ENCODE measurements around the gene ABHD8.
"Not testable (repeated sequence)": the region's sequence is repeated elsewhere in the genome, so short reads cannot be mapped to it uniquely, and the experiment has no call there.

The ABHD8 gene

DNA sequence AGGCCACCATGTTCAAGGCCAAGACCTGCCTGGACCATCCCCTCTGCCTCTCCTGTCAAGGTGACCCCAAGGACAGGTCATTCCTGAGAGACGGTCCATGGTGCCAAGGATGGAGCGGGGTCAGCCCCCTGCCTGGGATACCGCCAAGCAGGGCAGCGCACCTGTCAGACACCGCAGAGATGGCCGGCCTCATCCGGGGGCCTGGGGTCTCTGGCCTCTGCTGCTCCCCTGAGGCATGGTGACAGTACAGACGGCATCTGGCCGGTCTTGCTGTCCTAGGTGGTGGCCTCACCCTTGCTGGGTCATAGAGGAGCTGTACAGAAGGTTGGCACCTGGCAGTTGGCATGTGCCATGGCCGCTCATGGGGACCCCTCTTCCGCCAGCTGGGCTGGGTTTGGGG lies 17.2 kb upstream of the ABHD8 start:
- no peak for DNase-seq

DNA sequence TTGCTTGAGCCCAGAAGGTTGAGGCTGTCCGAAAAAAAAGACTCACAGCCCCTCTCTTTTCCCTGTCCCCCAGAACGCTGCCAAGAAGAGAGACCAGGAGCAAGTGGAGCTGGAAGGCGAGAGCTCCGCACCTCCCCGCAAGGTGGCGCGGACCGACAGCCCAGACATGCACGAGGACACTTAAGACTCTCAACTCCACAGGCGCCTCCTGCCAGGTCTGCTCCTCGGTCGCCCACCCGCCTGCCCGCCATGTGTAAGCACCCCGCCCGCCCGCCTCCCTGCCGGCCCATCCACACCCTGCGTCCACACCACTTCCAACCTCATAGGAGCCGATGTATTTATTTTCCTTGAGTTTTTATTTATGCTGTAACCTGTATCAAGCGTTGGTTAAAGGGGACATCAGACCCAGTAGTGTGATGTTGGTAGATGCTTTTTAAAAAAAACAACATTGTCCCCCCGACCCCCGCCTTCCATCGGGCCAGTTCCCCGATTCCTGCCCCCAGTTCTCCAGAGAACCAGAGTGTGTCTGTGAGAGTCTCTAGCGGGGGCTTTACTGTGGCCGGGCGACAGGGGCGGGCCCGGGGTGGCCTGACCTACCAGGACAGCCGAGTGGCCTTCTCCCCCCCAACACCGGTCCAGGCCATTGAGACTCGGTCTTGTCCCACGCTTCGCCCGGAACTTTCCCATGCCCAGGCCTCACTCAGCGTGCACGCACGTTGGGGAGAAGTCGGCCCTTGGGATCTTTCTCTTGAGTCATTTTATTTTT lies 16.4 kb upstream of the ABHD8 start:
- DNase-seq = no peak

DNA sequence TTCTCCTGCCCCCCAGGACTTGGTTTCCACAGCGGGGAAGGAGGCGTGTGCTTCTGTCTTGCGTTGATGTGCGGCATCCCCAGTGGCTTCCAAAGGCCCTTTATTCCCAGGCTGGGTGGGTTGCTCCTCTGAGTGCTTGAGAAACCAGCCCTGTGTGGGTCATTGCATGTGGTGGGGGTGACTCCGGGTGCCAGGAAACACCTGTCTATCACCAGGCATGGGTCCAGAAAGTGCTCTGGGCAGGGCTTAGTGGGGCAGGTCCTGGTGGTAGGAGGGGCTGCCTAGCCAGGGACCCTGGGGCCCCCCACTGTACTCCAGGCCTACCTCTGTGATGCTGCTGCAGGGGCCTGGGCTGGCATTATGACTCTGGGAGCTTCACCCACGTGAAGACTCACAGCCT lies 15.7 kb upstream of the ABHD8 start:
- DNase-seq = no peak

DNA sequence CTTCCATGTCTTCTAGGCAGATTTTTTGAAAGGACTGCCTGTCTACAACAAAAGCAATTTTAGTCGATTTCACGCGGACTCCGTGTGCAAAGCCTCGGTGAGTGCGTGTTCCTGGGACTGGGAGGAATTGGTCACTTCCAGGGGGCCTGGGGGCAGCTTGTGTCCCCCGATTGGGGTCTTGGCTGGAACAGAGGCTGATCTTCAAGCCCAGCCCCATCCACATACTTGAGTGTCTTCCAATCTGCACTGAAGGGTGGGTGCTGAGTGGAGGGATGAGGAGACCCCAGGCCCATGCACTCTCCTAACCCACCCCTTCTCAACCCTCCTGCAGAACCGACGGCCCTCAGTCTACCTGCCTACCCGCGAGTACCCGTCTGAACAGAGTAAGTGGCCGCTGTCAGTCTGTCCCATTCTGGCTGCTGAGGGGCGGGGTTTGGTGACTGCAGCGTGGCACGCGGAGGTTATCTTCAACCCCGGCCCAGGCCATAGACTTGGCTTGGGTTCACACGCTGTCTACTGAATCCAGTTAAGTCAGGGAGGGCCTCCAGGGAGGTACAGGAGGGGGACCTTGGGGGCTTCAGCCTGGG lies 10.9 kb upstream of the ABHD8 start:
- DNase-seq = no peak

DNA sequence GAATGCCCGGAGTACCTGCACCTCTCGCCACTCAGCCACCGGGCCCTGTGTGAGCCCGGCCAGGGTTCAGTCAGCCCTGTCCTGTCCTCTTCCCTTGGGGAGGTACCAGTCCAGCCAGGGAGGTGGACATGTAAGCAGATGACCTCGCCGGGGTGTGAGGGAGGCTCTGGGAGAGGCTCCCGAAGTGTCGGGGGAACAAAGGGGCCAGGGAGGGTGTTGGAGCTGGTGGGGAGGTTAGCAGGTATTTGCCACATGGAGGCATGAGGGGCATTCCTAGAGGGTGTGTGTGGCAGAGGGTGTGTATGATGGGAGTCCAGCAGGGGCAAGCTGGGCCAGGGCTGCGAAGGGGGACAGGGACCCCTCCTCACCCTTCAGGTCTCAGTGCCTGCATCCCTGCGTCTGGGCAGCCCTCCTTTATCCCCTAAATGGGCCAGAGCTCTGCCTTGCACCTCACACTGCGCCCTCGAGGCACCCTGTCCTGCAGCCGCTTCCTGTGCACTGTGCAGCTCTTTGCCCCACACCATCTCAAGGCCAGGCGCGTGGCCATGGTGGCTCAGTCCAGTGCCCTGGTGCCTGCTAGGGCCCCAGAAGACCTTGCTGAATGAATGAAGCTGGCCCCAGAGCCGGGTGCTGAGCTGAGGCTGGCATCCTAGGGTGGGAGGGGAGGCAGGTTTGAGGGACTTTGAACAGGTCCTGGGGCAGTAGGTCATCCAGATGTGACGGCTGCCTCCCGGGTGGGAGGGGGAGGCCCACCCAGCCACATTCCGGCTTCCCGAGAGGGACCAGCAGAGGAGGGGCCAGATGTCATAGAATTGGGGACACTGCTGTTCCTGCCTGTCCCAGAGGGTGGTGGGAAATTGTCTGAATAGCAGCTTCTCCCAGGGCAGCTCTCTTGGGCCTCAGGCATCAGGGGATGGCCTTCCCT lies 9.2 kb upstream of the ABHD8 start:
- DNase-seq = no peak

DNA sequence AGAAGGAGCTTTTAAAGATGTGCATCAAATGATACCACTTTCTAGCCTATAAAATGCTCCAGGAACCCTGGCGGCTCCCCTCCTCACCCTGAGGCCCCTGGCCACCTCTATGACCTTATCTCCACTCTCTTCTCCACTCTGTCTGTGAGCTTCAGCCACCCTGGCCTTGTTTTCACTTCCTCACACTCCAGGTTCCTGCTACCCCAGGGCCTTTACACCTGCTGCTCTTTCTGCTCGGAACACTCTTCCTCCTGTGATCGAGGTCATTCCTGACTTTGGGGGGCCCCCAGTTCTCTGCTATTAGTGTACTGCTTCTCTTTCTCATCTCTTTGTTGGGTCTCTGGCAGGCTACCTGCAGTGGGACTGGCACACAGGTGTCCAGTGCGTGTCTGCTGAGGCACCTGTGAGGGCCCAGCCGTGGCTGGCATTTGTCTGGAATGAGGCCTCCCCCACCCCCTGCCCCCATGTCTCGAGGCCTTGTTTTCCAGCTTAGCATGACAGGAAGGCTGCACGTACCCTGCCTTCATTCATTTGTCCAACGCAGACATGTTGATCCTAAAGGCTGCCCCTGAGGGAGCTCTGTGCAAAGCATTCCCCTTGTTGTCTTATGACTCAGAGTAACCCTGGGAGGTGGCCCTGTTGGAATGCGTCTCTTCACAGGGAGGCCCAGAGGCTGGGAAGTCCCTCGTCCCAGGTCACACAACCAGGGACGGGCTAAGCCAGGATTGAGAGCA lies 8.4 kb upstream of the ABHD8 start:
- no peak for DNase-seq

DNA sequence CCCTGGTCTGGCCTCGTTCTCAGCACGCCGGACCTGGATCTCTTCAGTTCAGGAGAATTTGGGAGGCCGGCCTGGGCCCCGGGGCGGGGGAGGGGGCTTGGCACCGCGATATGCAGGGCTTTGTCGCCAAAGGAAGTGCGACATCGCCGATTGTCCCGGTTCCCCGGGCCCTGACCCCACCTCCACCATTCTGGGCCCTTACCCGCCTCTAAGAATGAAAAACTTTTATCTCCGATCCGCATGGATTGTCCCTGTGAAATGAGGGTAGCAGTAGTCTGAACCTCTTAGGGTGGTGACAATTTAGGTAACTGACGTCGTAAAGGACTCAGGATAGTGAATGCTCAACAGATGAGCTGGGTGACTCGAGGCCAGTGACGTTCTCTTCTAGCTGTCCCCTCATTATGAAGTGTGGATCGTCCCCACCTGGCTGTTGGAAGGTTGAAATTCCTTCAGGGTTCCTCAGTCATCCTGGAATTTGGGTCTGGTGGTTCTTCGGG lies 6.8 kb upstream of the ABHD8 start:
- no peak for DNase-seq

DNA sequence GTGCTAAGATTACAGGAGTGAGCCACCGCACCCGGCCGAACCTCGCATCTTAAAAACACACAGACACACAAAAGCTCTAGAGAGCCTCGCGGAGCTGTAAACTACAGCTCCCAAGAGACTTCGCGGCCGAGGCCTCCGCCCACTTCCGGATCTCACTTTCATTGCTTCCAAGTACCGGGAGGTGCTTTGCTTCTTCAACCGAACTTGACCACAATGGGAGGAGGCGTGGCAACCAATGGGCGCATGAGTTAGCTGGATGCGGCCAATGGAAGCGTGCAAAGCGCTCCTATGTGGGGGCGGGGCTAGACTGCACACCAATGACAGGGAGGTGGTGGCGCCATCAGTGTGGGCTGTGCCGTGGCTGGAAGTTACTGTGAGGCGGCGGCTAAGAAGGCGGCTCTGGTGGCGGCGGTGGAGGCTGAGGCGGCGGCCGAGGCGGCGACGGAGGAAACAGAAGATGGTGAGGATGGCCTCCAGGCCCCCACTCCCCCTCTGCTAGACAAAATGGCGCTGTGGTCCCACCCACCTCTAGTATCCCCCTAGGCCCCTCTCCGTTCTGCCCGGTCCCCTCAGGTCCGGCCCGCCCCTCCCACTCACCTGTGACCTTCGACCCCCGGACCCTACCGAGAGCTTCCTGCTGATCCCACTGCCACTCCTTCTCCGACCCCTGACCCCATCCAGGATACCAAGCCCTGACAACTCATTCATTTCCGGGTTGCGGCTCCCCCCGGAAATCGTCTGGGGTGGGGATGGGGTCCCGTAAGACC lies 6.2 kb upstream of the ABHD8 start, which contains the start of gene DDA1:
TSS of gene DDA1 (plus strand) at position 366 of the 767 bp plus-strand sequence. CDS start at position 458, 92 bp downstream.
- DNase-seq = peak; percentile 97

DNA sequence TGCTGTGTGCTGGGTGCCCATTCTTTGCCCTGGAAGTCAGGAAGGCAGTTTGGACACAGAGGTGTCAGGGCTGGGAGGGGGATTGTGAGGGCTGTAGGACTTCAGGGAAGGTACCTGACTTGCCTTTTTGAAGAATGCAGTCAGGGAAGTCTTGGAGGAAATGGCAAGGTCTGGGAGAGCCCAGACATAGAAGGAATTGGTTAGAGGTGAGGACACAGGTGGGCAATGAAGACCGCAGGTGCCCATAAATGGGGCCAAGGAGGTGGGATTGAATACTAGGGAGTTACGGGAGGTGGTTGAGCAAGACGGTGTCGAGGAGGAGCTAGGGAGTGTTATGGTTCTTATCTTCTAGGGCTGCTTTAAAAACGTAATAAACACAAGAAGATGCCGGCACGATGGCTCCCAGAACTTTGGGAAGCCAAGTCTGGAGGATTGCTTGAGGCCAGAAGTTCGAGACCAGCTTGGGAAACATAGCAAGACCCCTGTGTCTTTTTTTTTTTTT lies 4.7 kb upstream of the ABHD8 start:
- no peak for DNase-seq

DNA sequence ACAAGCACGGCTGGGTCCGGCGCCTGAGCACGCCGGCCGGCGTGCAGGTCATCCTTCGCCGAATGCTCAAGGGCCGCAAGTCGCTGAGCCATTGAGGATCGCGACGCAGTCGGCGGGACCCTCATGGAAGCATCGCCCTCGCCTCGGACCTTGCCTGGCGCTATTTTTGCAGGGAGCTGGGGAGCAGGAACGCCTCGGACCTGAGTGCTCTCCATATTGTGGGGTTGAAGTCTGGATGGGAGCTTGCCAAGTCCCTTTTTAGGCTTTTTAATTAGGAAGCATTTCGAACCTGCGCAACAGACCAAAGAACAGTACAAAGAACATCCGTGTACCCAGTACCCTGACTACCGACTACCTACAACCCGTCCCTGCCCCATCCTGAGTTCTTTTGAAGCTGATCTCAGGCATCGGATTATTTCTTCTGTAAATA lies 3.1 kb upstream of the ABHD8 start:
- peak; percentile 56 for DNase-seq

DNA sequence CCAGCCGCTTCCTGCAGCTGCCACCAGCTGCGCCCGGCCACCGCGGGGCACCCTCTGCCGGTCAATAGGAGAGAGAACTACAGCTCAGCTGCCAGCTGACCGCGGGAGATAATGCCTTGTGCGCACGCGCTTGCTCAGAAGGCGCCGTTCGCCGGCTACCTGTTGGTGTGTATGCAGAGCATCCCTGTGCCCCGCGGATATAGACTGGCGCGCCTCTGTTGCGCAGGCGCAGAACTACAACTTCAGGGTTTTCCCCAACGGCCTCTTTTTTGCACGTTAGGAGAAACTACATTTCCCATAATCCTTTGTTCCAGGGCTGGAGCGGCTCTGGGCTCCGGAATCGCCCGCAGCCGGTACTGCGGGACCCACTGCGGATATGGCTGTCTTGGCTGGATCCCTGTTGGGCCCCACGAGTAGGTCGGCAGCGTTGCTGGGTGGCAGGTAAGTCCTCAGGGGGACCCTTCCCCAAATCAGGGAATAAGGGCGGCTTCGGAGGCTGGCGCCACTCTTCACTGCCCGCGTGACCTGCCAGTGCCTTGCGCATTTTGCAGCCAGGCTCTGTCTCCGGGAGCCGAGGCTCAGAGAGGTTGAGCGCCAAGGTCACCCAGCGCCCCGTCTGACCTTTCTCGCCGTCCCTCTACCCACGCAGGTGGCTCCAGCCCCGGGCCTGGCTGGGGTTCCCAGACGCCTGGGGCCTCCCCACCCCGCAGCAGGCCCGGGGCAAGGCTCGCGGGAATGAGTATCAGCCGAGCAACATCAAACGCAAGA lies 2.5 kb upstream of the ABHD8 start, which contains the start of gene MRPL34:
TSS of gene MRPL34 (plus strand) at position 356 of the 768 bp plus-strand sequence. CDS start at position 377, 21 bp downstream.
- peak; percentile 95 for DNase-seq

DNA sequence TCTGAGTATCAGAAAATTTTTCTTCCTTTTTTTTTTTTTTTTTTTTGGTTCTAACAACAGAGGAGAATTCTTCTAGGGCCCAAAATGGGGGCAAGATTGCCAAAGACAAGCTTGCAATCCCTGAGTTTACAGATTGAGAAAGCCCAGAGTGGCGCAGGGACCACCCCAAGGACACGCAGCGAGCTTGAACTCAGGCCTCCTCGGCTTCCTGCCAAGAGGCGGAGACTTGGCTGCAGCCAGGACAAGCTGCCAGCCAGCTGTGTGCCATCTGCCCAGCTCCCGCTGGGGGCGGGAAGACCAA lies 1.9 kb upstream of the ABHD8 start:
- DNase-seq = no peak

DNA sequence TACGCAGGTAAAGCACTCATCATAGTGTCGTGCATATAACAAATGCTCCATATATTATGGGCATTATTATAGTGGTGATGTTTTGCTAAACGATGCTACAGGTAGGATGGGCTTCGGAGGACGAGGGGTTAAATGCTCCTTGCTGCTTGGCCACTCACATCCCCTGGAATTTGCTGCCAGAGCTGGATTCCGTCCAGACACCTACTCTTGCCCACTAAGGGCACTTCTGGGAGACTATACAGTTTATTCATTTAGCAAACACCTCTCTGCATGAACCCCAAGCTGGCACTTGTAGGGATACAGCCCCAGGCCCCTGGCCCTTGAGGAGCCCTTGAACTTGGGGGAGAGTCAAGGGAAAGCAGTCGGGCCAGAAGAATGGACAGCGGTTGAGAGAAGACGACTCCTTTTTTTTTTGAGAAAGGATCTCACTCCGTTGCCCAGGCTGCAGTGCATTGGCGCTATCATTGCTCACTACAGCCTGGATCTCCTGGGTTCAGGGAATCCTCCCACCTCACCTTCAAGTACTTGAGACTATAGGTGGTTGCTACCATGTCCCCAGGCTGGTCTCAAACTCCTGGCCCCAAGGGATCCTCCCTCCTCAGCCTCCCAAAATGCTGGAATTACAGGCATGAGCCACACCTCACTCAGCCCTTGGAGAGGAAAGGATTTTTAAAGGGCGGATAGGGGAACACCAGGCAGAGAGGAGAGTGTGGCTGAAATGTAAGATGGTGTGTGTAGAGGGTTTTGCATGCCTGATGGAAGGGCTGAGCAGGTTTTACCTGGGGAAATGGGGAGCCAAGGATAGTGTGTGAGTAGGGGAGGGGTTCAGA lies 1.4 kb upstream of the ABHD8 start:
- no peak for DNase-seq

DNA sequence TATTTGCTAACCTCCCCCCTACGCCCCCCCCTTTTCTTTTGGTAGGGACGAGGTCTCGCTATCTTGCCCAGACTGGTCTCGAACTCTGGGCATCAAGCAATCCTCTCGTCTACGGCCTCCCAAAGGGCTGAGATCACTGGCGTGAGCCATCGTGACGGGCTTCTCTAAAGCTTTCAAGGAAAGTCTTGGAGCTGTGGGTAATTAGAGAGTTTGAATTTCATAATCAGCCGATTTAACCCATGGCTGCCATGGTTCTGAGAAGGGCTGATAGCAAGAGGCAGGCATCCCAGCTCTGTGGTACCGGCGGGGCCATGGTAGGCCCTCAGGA lies 679 bp upstream of the ABHD8 start:
- DNase-seq = no peak

DNA sequence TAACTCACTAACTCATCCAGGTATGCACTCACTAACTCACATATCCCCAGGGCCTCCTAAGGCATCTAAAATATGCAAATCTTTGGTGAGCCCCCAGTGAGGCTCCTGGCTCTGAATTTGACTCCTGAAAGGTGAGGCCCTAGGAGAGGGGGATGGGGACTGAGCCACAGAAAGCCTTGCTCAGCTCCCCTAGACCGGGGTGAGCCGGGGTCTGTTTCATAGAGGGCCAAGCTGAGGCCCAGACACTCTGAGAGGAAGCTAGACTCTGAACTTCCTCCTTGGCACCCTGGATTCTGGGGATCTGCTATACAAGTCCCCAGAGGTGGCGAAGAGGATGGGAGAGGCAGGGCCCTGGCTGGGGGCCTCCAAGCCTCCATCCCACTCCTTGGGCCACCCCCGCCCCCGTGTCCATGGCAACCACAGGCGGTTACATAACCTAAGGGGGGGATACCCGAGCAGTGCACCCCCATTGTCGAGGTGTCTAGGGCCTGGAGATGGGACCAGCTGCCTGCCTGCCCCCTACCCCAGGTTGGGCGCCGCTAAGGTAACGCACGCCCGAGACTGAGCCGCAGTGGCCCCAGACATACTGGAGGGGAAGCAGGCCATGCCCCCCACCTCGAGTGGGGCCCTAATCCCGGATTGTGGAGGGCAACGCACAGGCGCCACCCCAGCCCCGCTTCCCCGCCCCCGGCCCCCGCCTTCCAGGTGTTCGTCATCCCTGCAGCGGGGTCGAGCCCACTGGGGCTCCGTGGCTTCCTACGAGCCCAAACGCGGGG lies 646 bp downstream of the ABHD8 start:
- no peak for DNase-seq

DNA sequence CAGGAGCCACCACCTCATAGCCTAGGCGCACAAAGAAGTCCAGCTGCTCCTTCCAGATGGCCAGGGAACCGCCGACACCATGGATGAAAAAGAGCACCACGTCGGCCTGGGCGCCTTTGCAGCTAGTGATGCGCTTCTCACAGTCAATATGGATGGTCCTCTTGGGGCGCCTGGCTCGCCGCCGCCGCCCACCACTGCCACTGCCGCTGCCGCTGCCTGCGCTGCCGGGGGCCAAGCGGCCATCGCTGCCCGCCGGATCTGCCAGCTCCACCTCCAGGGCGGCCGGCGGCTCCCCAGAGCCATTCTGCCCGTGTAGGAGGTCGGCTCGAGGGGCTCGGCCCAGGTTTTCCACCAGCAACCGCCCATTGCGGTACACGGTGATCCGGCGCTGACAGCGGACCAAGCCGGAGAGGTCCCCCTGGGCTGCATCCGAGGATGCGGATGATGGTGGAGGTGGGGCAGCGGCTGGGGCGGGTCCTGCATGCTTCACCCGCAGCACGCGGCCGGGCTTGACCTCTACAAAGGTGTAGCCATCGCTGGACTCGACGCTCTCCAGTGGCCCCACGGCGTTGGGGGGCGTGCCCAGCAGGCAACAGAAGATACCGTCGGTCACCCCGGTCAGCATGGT lies 2.1 kb downstream of the ABHD8 start:
- DNase-seq = no peak

DNA sequence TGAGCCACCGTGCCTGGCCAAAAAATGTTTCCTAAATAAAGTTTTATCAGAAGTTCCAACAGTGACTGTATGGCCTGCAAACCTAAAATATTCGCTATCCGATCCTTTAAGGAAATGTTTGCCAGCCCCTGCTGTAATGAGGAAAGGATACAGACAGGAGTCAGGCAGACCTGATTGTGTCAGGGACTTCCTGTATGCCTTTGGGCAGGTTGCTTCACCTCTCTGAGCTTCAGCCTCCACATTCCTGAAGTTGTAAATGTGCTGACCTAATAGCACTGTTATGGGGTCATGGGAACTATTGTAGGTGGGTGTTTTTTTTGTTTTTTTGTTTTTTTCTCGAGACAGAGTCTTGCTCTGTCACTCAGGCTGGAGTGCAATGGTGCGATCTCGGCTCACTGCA lies 6.2 kb downstream of the ABHD8 start:
- no peak for DNase-seq

DNA sequence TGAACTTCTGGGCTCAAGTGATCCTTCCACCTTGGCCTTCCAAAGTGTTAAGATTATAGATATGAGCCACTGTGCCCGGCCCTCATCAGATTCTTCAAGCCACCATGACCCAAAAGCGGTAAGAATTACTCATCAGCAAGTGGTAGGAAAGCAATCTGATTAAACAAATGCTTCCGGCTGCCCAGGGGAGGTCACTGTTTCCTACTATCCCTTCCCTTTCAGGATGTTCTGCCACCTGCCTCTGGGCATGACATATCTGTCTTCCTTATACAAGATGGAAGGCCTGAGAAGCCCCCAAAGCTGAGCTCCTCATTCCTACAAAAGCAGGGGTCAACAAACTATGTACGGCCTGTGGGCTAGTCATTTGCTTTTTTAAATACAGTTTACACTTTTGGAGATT lies 7.0 kb downstream of the ABHD8 start:
- no peak for DNase-seq

DNA sequence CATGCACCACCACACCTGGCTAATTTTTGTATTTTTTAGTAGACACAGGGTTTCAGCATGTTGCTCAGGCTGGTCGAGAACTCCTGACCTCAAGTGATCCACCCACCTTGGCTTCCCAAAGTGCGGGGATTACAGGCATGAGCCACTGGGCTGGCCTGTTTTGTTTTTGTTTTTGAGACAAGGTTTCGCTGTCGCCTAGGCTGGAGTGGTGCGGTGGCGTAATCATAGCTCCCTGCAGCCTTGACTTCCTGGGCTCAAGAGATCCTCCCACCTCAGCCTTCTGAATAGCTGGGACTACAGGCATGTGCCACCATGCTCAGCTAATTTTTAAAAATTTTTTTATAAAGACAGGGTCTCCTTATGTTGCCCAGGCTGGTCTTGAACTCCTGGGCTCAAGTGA lies 7.7 kb downstream of the ABHD8 start:
- DNase-seq = not testable (repeated sequence)

All from KG1 (cell line).